Thymus (tissue), 11 donors: Measurements from ENCODE around the gene KCNIP1. TPM values are rescaled to one million over a fixed set of nuclear protein-coding genes. Genes with fewer than 3 reads are reported as not detected.

ENCODE experiments used
- DNase-seq, 9 donors: peaks; one replicate each; pipeline ENCODE4 v3.0.0-alpha.2; 2013; ENCODE audit warnings: low spot score in 9 of 9, low read depth in 6 of 9, missing footprints in 1 of 9
- H3K27ac ChIP-seq, 2 donors: one replicate each; pipeline ENCODE4 v1.5.1; 2013; ENCODE audit warnings: control low read depth in 1 of 2, low read depth in 1 of 2, low read length in 1 of 2, mild to moderate bottlenecking in 1 of 2, moderate library complexity in 1 of 2
- H3K27me3 ChIP-seq, 2 donors: one replicate each; pipeline ENCODE4 v1.5.1; 2013; ENCODE audit warnings: low read length in 1 of 2; ENCODE audit not compliant: control insufficient read depth in 2 of 2, insufficient read depth in 1 of 2
- H3K36me3 ChIP-seq, 2 donors: one replicate each; pipeline ENCODE4 v1.5.1; 2013; ENCODE audit warnings: low read length in 1 of 2, mild to moderate bottlenecking in 1 of 2, moderate library complexity in 1 of 2; ENCODE audit not compliant: control insufficient read depth in 2 of 2, insufficient read depth in 2 of 2
- H3K4me1 ChIP-seq, 2 donors: one replicate each; pipeline ENCODE4 v1.5.1; 2013; ENCODE audit warnings: low read length in 2 of 2; ENCODE audit not compliant: control insufficient read depth in 2 of 2, insufficient read depth in 2 of 2
- H3K4me3 ChIP-seq, 2 donors: one replicate each; pipeline ENCODE4 v1.5.1; 2013; ENCODE audit warnings: low read length in 2 of 2, control low read depth in 1 of 2, mild to moderate bottlenecking in 1 of 2
- H3K9me3 ChIP-seq, 2 donors: one replicate each; pipeline ENCODE4 v1.5.1; 2013; ENCODE audit warnings: low read length in 1 of 2, mild to moderate bottlenecking in 1 of 2; ENCODE audit not compliant: control insufficient read depth in 2 of 2, insufficient read depth in 1 of 2
- WGBS: extraction: QIAGEN DNeasy Blood & Tissue Kit; methylation state at CpG from one replicate; pipeline ENCODE4 v1.1.7; 2013; 5-methylcytosine and 5-hydroxymethylcytosine counted together
- polyA plus RNA-seq: library from polyadenylated mRNA; stranded (reverse); fragments of 200-250 nt; gene quantifications from one replicate; pipeline ENCODE4 v1.2.3, GENCODE V29; 2013
- total RNA-seq: library from RNA; stranded (reverse); fragments of 120-200 nt; gene quantifications from one replicate; pipeline ENCODE4 v1.2.4, GENCODE V29; 2013
- donor health status: healthy.

KCNIP1 gene
- total and polyA plus RNA-seq, 2 donors = 0.09 to 0.23 TPM

GRCh38 chr5:170720984-170721383 is 217.2 kb downstream of the KCNIP1 start:
- no peak for DNase-seq
- 89% methylated on average over 1 of the region's 1 CpG for WGBS
- H3K4me3 ChIP-seq = no peak overlapping the region
- no peaks in the 10 kb centered on the region for H3K36me3 ChIP-seq
- no peaks in the 10 kb centered on the region for H3K9me3 ChIP-seq
- H3K27ac ChIP-seq = no peak overlapping the region
- H3K4me1 ChIP-seq = no peaks in the 10 kb centered on the region
- H3K27me3 ChIP-seq = peaks cover 0 to 4% of the 10 kb centered on the region in 2 donors

GRCh38 chr5:170721681-170722080 is 217.9 kb downstream of the KCNIP1 start:
- Histone ChIP-seq H3K27ac (no peak overlapping the region), H3K9me3 (no peaks in the 10 kb centered on the region), H3K27me3 (peaks cover 0 to 4% of the 10 kb centered on the region in 2 donors), H3K36me3 (no peaks in the 10 kb centered on the region), H3K4me1 (no peaks in the 10 kb centered on the region), H3K4me3 (no peak overlapping the region)
- WGBS = 92% methylated on average over 6 of the region's 6 CpGs
- DNase-seq = no peak

- no peaks in the 10 kb centered on the region for H3K36me3 ChIP-seq
- H3K9me3 ChIP-seq = no peaks in the 10 kb centered on the region
- no peak for DNase-seq
- no peak overlapping the region for H3K4me3 ChIP-seq
- H3K4me1 ChIP-seq = no peaks in the 10 kb centered on the region
- no peak overlapping the region for H3K27ac ChIP-seq
- 82% methylated on average over 3 of the region's 3 CpGs for WGBS
- peaks cover 0 to 4% of the 10 kb centered on the region in 2 donors for H3K27me3 ChIP-seq
Measured at GRCh38 chr5:170722316-170722715, 218.5 kb downstream of the KCNIP1 start.

DNA sequence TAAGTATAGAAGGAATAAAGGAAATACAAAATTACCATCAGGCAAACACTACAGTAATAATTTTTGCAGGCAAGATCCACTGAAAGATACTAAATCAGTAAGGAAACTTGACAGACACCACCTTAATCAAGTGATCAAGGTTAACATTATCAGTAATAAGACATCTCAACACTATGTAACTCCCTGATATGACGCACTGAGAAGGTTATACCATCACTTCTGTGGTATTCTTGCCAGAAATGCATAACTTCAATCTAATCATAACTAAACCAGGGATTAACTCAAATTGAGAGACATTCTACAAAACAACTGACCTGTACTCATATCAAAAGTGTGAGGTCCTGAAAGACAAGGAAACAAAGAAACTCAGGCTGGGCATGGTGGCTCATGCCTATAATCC is 227.2 kb downstream of the KCNIP1 start:
- Histone ChIP-seq H3K9me3 (no peaks in the 10 kb centered on the region), H3K27ac (no peak overlapping the region), H3K4me1 (no peaks in the 10 kb centered on the region), H3K27me3 (no peaks in the 10 kb centered on the region), H3K36me3 (no peaks in the 10 kb centered on the region), H3K4me3 (no peak overlapping the region)
- WGBS = 93% methylated on average over 1 of the region's 1 CpG
- DNase-seq = no peak

- Histone ChIP-seq H3K4me3 (no peak overlapping the region), H3K4me1 (no peaks in the 10 kb centered on the region), H3K36me3 (no peaks in the 10 kb centered on the region), H3K27ac (no peak overlapping the region), H3K9me3 (no peaks in the 10 kb centered on the region), H3K27me3 (no peaks in the 10 kb centered on the region)
- DNase-seq = no peak
- 67% methylated on average over 2 of the region's 2 CpGs for WGBS
Measured at GRCh38 chr5:170732685-170733084, 228.9 kb downstream of the KCNIP1 start.

DNA sequence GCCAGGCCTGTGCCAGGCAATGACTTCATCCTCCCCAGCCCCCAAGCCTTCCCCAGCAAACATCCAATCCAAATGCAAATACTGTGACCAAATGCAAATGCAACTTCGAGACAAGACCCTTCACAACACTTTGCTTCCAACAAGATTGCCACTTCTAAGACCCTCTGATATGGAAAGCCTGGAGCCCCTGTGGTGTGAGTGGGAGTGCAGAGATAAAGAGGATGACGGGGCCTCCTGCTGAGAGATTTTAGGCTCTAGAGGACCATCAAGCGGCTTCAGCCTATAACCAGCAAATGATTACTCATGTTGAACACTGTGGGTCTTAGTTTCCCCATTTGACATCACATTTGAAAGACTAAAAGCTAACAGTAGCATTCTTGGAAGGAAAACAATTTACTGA is 233.1 kb downstream of the KCNIP1 start:
- no peaks in the 10 kb centered on the region for H3K27me3 ChIP-seq
- no peak overlapping the region for H3K4me3 ChIP-seq
- no peak for DNase-seq
- H3K9me3 ChIP-seq = no peaks in the 10 kb centered on the region
- 68% methylated on average over 3 of the region's 3 CpGs for WGBS
- H3K36me3 ChIP-seq = no peaks in the 10 kb centered on the region
- no peaks in the 10 kb centered on the region for H3K4me1 ChIP-seq
- no peak overlapping the region for H3K27ac ChIP-seq

DNA sequence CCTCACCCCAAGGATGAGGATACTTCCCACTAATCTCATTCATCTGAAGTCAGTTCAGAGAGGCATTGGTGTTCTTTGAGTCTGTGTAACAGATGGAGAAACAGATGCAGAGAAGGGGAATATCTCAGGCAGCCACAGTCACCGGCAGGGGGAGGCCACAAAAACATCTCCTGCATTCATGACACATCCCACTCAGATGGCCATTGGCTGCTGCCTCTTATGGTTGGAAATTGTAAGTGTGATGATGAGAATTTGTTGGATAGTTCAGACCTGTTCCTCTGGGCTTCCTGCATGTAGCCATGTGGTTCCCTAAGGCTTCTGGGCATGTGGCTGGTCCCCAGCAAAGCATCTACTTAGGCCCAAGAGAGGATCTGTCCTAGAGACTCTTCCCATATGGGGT is 233.8 kb downstream of the KCNIP1 start:
- Histone ChIP-seq H3K4me1 (no peaks in the 10 kb centered on the region), H3K36me3 (no peaks in the 10 kb centered on the region), H3K9me3 (no peaks in the 10 kb centered on the region), H3K4me3 (no peak overlapping the region), H3K27ac (no peak overlapping the region), H3K27me3 (no peaks in the 10 kb centered on the region)
- WGBS = 96% methylated on average over 1 of the region's 1 CpG
- no peak for DNase-seq

GRCh38 chr5:170738840-170739239 is 235.0 kb downstream of the KCNIP1 start:
- Histone ChIP-seq H3K36me3 (no peaks in the 10 kb centered on the region), H3K9me3 (no peaks in the 10 kb centered on the region), H3K27me3 (peaks cover under 1 to 8% of the 10 kb centered on the region in 2 donors), H3K27ac (no peak overlapping the region), H3K4me1 (no peaks in the 10 kb centered on the region), H3K4me3 (no peak overlapping the region)
- 55% methylated on average over 3 of the region's 3 CpGs for WGBS
- DNase-seq = no peak

- H3K4me3 ChIP-seq = no peak overlapping the region
- H3K27ac ChIP-seq = no peak overlapping the region
- no peak for DNase-seq
- no peaks in the 10 kb centered on the region for H3K9me3 ChIP-seq
- peaks cover 4 to 14% of the 10 kb centered on the region in 2 donors for H3K27me3 ChIP-seq
- over 99% methylated on average over 4 of the region's 4 CpGs for WGBS
- peaks cover 0 to 2% of the 10 kb centered on the region in 2 donors for H3K4me1 ChIP-seq
- no peaks in the 10 kb centered on the region for H3K36me3 ChIP-seq
Measured at GRCh38 chr5:170739446-170739845, 235.6 kb downstream of the KCNIP1 start.
